Measurements from ENCODE around the gene C1orf159.

C1orf159 gene

GRCh38 chr1:1115786-1116700 lies at the start of gene C1orf159:
C1orf159 (minus strand) TSS chr1:1116089; CDS start chr1:1091543, 24,546 bp downstream.
- DNase-seq (ENCODE audit: low read depth) = peak; percentile 96
- H3K4me3 ChIP-seq (ENCODE audit: low read depth, low read length) = peak within 1 kb of the TSS; percentile 48
- TF ChIP-seq MYC (IDR thresholded peaks at IDR 0.05; ENCODE audit: low read depth, low read length) = peak; percentile 47; the same call in 1 of the 2 replicates
- no peak for TF ChIP-seq CTCF (IDR thresholded peaks at IDR 0.05; ENCODE audit: low read depth, low read length)
- peak; percentile 66 for TF ChIP-seq MAX (IDR thresholded peaks at IDR 0.05; ENCODE audit: low read depth, low read length)
- peak; percentile 33 for TF ChIP-seq POLR2A (IDR thresholded peaks at IDR 0.05; ENCODE audit: extremely low read depth, insufficient read length)

- no peak overlapping the region for H3K4me3 ChIP-seq (ENCODE audit: low read depth, low read length)
- no peak for TF ChIP-seq CTCF (IDR thresholded peaks at IDR 0.05; ENCODE audit: low read depth, low read length)
- TF ChIP-seq POLR2A (IDR thresholded peaks at IDR 0.05; ENCODE audit: extremely low read depth, insufficient read length) = no peak
- TF ChIP-seq MYC (IDR thresholded peaks at IDR 0.05; ENCODE audit: low read depth, low read length) = no peak
- no peak for TF ChIP-seq MAX (IDR thresholded peaks at IDR 0.05; ENCODE audit: low read depth, low read length)
- DNase-seq (ENCODE audit: low read depth) = no peak
These were observed 49.6 kb upstream of the C1orf159 start for GRCh38 chr1:1165485-1165884.

- no peak for TF ChIP-seq CTCF (IDR thresholded peaks at IDR 0.05; ENCODE audit: low read depth, low read length)
- TF ChIP-seq MAX (IDR thresholded peaks at IDR 0.05; ENCODE audit: low read depth, low read length) = no peak
- no peak for TF ChIP-seq POLR2A (IDR thresholded peaks at IDR 0.05; ENCODE audit: extremely low read depth, insufficient read length)
- TF ChIP-seq MYC (IDR thresholded peaks at IDR 0.05; ENCODE audit: low read depth, low read length) = no peak
- DNase-seq (ENCODE audit: low read depth) = no peak
- no peak overlapping the region for H3K4me3 ChIP-seq (ENCODE audit: low read depth, low read length)
These were observed 49.0 kb upstream of the C1orf159 start for GRCh38 chr1:1164701-1165451.

GRCh38 chr1:1164361-1164700 lies 48.4 kb upstream of the C1orf159 start:
- DNase-seq (ENCODE audit: low read depth) = no peak
- no peak overlapping the region for H3K4me3 ChIP-seq (ENCODE audit: low read depth, low read length)
- no peak for TF ChIP-seq CTCF (IDR thresholded peaks at IDR 0.05; ENCODE audit: low read depth, low read length)
- no peak for TF ChIP-seq POLR2A (IDR thresholded peaks at IDR 0.05; ENCODE audit: extremely low read depth, insufficient read length)
- TF ChIP-seq MYC (IDR thresholded peaks at IDR 0.05; ENCODE audit: low read depth, low read length) = no peak
- no peak for TF ChIP-seq MAX (IDR thresholded peaks at IDR 0.05; ENCODE audit: low read depth, low read length)

GRCh38 chr1:1163538-1164070 lies 47.7 kb upstream of the C1orf159 start:
- H3K4me3 ChIP-seq (ENCODE audit: low read depth, low read length) = no peak overlapping the region
- DNase-seq (ENCODE audit: low read depth) = no peak

More at GRCh38 chr1:1163538-1164070, 47.7 kb upstream of the C1orf159 start:
- TF ChIP-seq CTCF (IDR thresholded peaks at IDR 0.05; ENCODE audit: low read depth, low read length) (no peak), MYC (IDR thresholded peaks at IDR 0.05; ENCODE audit: low read depth, low read length) (no peak), MAX (IDR thresholded peaks at IDR 0.05; ENCODE audit: low read depth, low read length) (no peak), POLR2A (IDR thresholded peaks at IDR 0.05; ENCODE audit: extremely low read depth, insufficient read length) (no peak)
